GM21737 (cell line): ENCODE results near the gene LRP8.

ENCODE experiments used
- ATAC-seq: cut with Tn5 transposase; IDR thresholded peaks from one replicate; pipeline ENCODE4 v1.9.1; 2021; ENCODE audit warnings: mild to moderate bottlenecking, moderate library complexity; ENCODE audit not compliant: unreplicated experiment

Gene LRP8

DNA sequence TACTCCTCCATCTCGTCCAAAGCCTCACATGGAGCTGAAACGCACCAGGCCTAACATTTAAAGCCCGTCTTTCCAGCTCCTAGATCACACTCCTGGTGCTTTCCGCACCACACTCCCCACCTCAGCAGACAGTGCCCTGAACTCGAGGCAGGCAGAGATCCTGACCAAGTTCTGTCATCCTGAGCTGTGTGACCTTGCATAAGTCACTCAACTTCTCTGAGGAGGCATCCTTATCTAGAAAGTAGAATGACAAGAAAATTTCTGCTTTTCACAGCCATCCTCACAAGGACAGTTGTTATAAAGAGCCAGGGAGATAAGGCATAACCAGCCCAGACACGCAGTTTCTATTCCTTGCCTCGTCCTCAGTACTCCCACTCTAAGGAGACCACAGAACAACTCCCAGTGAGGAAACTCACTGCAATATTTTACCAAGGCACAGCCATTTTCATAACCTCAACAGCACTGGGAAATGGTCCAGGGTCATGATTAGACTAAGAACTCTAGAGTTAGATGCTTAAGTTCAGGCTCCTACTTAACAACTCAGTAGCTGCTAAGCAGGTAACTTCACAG, 3.1 kb downstream of the LRP8 start:
- ATAC-seq, result no peak

DNA sequence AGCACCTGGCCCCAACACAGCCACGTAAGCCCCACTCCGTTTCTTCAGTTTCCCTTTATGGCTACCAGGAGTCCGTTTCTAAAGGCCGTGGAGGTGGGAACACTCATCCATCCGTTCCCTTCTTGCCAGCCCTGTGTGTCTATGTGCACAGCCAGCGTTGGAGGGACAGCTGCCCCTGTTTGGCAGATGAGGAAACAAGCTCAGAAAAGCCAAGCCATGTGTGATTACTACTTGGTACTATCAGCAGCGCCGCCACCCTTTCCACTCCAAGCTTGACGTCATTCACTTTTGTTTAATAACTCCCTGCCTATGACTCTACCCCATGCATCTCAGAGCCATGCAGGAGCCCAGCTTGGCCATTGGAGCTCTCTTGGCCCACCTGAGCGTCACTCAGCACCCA, 3.5 kb downstream of the LRP8 start:
- ATAC-seq, result no peak

DNA sequence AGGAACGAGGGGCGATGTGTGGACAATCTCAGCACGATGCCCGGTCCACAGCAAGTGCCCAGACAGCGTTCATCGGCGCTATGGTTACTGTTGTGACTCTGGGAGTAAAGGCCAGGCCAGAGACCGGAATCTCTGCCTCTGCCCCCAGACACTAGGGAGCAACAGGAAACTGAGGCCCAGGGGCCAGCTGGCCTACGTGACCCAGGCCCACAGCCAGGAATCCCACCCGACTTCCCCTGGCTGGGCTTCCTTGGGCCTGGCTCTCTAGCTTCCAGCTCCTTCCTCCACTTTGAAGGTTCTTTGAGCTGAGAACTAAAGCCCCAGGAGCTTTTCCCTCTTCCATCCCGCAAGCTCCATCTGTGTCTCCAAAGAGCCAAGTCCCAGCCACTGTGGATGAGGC, 4.6 kb downstream of the LRP8 start:
- ATAC-seq, result no peak

DNA sequence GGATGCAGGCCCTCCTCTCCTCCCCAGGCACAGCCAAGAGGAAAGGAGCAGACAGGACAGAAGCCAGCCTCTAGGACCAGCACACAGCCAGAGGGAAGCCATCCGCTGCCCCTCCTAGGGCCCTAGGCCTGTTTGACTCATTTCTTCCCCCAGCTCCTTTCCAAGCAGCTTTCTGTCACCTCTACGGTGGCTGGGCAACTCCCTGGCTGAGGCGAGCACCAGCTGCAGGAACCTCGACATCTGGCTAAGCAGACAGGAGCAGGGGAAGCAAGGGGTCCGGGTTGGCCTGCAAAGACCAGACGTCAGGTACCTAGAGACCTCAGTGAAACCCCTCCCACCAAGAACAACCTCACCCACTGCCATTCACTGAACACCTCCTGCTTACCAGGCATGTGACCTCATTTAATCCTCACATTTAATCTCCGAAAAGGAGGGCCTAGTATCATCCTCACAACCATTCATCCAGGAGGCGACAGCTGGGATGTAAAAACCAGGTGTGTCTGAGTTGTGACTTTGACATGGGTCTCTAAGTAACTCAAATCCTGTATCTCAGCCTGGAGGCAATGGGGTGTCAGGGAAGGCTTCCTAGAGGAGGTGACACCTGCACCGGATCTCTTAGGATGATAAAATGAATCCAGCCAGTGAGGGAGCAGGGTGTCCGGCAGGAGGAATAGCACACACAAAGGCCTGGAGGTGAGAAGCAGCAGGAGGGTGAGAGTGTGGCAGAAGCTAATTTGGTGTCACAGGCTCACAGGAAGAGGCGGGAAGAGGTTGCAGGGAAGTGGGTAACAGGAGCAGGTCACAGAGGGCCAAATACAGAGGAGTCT, 5.9 kb downstream of the LRP8 start:
- ATAC-seq, result no peak

DNA sequence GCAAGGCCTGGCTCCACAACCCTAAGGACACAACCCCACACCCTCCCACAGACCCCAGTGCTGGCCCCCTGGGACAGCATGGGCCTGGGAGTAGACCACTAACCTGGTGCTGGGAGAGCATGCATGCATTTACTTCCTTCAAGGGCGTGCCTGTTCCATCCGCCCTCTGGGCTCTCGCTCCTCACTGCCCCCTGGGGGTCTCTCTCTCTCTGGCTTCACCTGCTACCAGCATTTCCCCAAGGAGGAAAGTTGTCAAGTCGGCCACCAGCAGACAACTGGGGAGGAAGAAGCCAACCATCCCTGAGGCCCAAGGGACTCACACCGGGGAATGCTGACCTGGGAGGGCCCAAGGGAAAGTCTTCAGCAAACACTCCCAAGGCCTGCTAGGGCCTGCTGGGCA, 6.5 kb downstream of the LRP8 start:
- ATAC-seq, result no peak

DNA sequence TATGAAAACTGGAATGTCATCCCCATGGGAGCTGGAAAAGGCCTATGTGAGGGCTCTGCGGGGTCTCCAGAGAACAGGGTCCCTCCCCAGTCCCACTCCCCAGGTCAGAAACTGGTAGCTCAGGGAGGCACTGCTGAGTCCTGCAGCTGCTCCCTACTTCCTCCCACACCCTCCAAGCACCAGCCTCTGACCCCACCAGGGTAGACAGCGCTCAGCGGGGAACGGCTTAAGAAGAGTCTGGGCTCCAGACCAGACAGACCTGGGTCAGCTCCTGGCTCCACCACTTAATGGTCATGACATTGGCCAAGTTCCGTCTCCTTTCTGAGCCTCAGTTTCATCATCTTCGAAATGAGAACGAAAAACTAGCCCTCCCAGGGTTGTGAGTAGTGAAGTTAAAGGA, 7.2 kb downstream of the LRP8 start:
- ATAC-seq, result no peak

DNA sequence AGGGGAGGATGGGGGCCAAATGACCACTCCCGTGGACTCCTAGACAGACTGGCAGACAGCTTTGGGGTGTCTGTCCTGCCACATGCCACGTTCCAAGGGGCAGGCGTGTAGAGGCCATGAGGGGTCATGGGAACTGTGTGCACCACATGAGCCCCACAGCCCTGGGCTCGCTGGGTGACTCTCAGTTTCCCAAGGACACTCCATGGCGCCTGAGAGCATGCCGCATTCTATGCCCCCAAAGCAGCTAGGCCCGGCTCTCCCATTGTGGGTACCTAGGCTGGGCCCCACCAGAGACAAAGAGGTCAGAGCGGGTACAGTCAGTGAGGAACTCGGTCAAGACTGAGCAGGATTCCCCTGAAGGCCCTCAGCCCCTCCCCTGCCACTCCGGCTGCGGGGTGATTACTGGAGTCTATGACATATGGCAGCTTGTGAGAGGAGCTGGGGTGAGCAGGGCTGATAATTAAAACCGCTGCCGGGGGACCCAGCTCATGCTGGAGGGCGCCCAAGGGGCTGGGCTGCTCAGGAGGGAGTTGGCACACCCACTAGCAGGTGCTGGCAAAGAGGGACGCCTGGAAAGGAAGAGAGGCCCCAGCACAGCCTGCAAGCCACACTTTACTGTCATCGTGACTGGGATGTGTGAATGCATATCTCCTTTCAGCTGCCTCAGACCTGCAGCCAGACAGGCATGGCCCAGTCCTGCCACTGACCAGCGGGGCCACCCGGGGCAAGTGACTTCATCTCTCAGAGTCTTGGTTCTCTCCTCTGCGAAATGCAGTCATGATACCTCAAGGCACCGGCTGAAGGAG, 8.4 kb downstream of the LRP8 start:
- no peak for ATAC-seq

DNA sequence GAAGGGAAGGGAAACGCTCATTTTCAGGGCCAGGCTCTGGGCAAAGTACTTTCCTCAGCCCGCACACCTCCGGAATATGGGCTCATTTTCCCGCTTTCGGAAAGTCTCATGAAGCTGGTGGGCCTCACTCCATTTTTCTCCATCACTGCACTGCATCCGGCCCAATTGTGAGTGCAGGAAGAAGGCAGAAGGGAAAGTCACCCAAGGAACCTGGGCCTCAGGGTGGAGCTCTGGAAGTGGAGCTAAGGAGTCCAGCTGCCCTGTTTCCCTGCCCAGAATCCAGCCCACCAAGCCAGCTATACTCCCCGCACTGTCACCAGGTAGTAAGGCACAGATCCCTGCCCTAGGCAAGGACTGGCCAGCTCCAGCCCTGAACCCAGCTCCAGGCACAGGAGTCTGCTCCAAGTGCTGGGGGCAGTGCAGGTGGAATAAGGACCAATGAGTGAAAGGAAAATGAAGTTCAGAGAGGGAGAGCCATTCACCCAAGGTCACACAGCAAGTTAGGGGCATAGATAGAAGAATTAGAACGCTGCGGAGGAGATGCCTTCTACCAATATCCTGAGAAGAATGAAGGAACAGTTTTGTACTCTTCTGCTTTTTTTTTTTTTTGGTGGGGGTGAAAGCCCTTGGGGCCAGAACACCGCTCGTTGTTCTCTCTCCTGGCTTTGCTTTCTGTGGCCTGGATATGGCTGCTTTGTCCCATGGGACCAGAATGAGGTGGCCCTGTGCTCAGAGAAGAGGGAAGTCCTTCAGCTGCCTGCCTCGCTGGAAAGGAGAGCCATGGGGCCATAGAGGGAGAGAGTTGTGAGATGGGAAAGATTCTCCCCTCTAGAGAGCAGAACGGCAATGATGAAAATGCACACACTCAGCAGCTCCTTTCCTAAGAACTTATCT, 10.0 kb downstream of the LRP8 start:
- no peak for ATAC-seq

DNA sequence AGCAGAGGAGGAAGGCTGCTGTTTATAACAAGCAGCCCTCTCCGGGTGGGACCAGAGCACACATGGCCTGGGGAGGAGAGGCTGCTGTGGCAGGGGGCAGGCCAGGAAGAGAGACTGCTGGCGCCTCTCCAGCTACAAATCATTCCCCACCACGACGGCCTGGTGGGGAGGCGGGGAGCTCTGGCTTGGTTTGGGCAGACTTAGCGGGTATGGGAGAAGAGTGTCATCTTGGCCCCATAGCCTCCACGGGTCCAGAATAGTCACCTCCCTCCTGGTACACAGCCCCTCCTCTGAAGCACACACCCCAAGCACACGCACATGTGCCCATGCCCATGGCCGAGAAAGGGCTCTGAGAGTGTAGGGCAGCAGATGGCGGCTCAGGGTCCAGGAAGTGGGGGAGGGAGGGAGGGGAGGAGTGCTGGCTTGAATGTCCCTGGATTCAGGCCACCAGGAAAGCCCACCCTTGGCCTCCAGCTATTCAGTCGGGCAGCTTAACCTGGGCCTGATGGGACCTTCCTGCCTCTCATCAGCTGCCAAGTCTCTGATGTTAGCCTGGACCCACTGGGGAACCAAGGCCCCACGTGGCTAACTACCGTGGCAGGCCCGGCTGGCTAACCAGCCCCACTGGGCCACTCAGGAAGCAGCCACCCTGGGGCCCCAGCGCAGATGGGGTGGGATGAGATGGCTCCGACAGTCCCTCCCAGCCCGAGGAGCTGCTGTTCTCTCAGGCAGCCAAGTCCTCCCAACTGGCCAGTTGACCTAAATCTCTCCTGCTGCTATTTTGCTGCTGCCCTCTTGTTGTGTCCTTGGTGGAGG, 10.9 kb downstream of the LRP8 start:
- ATAC-seq, result no peak

DNA sequence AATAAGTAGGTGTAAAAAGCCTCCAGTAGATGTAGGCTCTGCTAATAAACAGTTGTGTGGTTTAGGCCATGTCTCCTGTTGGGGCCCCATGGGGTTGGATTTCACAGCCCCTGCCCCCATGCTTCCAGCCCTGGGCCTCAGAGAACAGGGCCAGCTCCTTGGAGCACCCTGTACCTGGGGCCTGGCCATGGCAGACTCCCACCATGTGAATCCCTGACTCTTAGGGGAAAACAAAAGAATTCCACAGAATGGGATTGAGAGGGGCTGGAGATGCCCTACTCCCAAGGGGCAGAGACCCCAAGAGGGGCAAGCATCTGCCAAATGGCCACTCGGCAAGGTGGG, 11.5 kb downstream of the LRP8 start:
- ATAC-seq, result no peak

DNA sequence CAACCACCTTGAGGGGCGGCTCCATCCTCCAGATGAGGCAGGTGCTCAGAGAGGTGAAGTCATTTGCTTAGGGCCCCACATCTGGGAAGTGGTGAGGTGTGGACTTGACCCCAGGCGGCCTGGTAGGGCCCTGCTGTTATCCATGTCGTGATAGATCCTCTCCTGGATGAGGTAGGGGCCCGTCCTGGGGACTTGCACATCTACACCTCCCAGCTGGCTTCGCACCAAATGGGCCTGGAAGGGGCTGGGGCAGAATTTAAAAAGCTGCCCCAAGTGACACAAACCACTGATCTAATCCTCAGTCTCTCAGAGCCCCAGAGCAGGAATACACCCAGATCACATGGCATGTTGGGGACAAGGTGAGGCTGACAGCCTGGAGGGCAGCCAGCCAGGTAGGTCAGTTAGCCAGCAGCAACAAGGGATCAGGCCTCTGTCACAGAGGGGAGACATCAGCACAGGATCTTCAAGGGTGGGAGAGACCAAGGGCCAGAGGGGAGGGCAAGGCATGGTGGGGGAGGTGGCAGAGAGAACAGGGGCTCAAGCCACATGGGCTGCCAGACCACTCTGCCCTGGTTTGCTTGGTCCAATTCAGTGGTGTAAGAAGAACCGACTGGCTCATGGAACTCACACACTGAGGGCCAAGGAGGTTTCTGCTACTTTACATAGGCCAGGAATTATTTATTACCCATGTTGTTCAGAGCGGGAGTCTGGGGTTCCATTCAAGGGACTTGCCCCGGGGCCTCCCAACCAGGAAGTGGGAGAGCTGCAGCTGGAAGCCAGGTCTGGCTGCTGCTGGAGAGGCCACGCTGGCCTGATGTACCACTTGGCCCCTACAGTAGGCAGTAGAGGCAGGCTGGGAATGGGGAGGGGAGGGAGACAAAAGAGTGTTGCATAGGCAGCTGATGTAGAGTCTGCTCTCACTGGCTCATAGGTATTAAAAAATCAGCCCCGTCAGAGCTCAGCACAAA, 12.1 kb downstream of the LRP8 start:
- ATAC-seq, result no peak

DNA sequence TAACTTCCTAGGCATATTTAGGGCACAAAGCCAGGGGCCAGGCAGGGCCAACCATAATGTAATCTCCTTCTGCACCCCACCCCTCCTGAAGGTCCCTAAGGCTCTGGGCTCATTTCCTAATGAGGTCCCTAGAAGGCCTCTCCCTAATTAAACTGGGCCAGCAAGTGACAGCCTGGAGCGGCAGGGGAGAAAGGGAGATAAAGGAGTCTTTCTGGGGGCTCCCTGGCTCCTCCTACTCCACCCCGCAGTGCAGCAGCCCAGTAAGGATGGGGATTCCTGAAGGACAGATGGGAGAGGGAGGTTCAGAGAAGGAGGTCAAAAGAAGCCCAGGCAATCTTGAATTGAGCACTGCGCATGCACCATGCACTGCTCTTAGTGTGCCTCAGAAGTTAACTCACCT, 12.8 kb downstream of the LRP8 start:
- ATAC-seq, result no peak

DNA sequence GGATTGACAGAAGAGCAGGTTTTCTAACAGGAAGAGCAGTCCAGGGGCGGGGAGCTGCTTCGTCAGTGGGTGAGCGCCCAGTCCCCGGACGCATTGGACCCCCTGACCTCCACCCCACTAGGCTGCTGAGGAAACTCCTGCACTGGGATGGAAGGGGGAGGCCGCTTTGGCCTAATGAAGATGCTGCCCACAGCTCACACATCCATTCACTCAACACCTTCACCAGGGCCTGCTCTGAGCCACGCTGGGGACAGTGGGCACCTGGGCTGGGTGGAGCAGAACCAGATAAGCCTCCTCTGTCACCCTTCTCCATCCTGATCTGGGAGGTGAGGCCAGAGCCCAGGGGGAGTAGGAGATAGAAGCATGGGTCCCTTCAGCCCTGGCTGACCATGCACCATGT, 13.3 kb downstream of the LRP8 start:
- ATAC-seq, result no peak

DNA sequence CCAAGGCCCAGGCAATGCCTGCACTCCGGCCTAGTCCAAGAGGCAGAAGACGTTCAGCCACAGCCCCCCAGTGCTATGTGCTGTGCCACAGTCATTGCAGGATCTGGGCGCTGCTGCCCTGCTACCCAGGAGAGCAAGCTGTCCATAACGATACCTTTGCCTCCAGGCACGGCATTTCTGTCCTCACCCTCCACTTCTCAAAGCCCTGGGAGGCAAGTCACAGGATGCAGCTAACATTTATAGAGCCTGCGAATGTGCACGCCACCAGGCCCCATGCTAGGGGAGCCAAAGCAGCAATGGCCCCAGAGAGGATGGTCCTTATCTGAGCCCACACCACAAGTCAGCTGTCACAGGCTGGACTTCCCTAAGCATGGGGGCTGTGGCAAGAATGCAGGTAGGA, 13.8 kb downstream of the LRP8 start:
- ATAC-seq, result no peak

DNA sequence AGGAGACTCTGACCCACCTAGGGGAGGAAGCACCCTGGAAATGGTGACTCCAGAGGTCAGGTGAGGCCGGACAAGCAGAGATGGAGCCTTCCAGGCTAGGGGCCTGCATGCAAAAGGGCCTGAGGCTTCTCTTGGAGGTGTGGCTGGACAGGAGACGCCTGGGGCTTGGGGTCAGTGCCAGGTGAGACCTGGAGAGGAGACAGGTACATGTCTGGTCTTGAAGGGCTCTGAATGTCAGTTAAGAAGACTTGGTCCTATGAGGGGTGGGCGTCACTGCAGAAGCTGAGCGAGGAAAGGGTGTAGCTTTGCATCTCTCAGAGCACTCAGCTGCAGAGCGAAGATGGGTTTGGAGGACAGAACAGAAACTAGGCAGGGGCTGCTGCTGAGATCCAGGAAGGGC, 14.3 kb downstream of the LRP8 start:
- ATAC-seq, result no peak

DNA sequence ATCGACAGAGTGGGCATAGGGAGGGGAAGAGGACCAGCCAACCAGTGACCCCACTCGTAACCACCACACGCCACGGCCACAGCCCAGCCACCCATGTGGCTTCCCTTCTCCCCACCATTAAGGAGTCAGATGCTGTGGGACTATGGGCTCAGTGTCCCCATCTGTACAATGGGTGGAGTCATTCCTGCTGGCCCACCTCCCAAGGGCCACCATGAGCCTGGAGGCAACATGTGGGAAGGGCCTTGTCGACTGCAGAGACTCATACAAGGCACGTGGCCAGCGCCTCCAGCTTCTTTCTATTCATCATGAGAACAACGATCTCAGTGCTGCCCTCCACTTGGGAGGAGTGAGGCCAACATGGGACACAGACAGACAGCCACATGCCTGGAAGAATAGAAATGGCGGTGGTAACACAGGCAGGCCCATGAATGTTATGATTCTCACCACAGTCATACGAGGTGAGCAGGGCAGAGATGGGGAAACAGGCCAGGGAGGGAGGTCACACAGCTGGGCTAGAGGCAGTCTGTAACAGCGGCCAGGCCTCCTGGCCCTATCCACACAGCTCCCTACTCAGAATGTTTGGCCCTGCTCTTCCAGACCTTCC, 16.1 kb downstream of the LRP8 start:
- no peak for ATAC-seq

DNA sequence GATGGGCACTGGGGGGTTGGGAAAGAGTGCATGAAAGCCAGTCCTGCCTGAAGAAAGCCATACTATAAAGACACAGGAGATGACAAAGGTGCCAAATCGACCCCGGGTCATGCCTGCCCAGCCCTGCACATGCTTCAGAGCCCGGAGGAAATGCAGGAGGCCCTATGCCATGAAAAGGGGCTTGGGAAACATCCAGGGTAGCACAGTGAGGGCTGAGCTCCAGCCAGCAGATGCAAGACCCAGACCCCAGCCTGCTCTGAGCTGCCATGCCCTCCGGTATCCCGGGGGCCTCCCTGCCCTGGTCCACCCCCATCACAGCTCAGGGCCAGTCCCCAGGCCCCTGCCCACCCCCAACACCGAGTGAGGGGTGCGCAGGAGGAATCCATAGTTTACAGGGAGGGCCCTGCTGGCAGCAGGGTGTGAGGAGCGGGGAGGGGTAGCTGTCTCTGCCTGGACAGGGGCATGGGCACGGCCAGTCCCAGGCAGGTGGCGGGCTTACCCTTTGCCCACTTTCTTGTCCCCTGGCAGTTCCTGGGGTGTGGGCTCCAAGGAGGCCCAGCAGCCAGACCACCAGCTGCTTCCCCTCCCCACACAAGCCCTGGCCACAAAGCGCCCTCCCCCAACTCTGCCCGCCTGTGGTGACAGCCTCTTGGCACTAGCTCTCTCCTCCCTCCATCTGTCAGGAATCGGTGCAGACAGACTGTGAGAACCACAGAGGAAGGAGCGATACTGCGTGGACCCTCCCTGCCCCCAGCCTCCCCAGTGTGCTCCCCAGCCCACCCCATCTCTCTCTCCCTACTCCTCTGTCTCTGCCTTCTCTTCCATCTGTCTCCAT, 16.8 kb downstream of the LRP8 start:
- ATAC-seq, result no peak

DNA sequence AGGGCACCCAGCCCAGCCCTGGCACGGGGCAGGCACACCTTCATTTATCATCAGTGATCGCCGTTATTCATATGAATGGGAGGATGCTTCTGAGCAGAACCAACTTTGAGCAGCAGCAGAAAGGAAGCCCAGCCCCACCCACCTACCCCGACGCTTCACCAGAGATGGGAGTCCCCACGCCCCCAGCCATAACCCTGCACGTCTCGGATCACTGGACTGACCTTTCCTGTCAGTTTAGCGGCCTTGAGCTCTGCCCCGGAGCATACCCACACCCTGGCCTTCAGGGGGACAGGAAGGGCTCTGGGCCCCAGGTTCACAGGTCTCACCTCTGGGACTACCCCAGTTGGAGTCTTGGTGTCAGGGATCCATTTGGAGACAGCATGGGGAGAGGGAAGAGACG, 18.1 kb downstream of the LRP8 start:
- no peak for ATAC-seq
